Measurements from ENCODE around the gene IL18R1. TPM values are rescaled to one million over a fixed set of nuclear protein-coding genes. Genes with fewer than 3 reads are reported as not detected.

The IL18R1 gene
- total and polyA plus RNA-seq, 4 donors, result 7.5 to 63.5 (median 25.7) TPM

DNA sequence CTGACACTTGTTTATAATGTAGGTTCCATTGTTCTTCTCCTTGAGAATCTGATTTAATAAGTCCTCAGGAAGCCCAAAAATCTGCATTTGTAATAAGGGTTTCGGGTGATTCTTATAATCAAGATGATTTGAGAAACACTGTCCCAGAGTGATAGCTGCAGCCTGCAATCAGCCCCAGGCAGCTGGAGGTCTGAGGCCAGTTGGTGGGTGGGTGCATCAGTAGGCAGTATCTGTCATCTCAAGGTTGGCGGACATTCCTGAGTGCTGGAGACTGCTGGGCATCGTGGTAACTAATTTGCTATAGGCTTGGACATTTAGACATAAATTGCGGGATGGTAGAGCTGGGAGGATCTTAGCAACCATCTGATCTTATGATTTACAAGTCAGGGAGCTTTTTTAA is 64.7 kb downstream of the IL18R1 start:
- H3K4me1 ChIP-seq (ENCODE audit: control insufficient read depth in 5 of 5, insufficient read depth in 5 of 5, low read length in 5 of 5), result no peaks in the 10 kb centered on the region
- ATAC-seq (ENCODE audit: insufficient read depth, low FRiP score), result no peak
- no peak overlapping the region for H3K4me3 ChIP-seq
- 87 to 96% methylated on average over 4 of the region's 4 CpGs for WGBS, 2 donors
- H3K9me3 ChIP-seq (ENCODE audit: control insufficient read depth in 4 of 4, insufficient read depth in 3 of 4, low read length in 3 of 4), result no peaks in the 10 kb centered on the region
- H3K27ac ChIP-seq (ENCODE audit: low read depth in 1 of 2, low read length in 1 of 2), result no peak overlapping the region
- DNase-seq, result no peak
- no peaks in the 10 kb centered on the region for H3K27me3 ChIP-seq (ENCODE audit: control insufficient read depth in 3 of 3, insufficient read depth in 3 of 3, low read length in 2 of 3)
- H3K9ac ChIP-seq (ENCODE audit: insufficient read depth in 1 of 2, low read length in 2 of 2), result no peak overlapping the region
- TF ChIP-seq, protein P1, sequence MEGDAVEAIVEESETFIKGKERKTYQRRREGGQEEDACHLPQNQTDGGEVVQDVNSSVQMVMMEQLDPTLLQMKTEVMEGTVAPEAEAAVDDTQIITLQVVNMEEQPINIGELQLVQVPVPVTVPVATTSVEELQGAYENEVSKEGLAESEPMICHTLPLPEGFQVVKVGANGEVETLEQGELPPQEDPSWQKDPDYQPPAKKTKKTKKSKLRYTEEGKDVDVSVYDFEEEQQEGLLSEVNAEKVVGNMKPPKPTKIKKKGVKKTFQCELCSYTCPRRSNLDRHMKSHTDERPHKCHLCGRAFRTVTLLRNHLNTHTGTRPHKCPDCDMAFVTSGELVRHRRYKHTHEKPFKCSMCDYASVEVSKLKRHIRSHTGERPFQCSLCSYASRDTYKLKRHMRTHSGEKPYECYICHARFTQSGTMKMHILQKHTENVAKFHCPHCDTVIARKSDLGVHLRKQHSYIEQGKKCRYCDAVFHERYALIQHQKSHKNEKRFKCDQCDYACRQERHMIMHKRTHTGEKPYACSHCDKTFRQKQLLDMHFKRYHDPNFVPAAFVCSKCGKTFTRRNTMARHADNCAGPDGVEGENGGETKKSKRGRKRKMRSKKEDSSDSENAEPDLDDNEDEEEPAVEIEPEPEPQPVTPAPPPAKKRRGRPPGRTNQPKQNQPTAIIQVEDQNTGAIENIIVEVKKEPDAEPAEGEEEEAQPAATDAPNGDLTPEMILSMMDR (IDR thresholded peaks at IDR 0.05; ENCODE audit: control extremely low read depth, extremely low read depth), result no peak
- H3K36me3 ChIP-seq (ENCODE audit: control insufficient read depth in 4 of 4, insufficient read depth in 4 of 4, low read length in 4 of 4), result no peaks in the 10 kb centered on the region

DNA sequence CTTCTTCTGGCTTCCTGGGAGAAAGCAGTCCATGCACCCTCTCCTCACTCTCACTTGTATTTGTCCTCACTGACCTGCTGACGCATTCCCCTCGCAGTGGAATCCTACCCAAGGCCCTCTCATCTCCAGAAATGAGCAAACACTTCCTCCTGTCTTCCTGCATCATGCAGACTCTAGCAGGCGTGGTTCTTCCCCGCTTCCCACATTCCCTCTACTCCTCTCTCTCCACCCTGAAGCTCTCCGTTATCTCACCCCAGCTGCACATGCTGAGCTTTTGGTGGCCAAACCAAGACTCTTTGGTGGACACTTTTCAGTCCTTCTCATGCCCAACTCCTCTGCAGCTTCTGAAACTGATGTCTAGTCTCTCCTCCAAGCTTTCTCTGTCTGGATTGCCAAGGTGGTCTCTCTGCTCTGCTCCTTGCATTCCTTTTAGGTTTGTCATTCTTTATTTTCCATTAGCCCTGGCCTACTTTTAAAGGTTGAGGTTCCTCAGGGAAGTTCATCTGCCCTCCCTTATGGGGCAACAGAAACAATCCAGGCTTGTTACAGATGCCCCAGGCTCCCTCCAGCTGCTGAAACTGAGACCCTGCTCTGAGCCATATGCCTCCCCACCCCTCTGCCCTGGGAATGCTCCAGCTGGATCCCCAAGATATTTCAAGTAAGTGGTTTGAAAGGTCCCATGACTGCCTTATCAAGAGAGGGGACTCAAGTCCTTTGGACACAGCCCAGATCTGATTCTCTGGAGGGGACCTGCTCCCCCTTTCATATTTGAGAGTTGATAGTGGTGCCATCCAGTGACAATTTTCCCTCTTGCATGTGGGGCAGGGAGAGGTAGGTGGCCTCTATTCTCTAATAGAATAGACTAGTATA is 66.5 kb downstream of the IL18R1 start:
- ATAC-seq (ENCODE audit: insufficient read depth, low FRiP score) (no peak), DNase-seq (no peak)
- Histone ChIP-seq H3K4me1 (ENCODE audit: control insufficient read depth in 5 of 5, insufficient read depth in 5 of 5, low read length in 5 of 5) (no peaks in the 10 kb centered on the region), H3K9me3 (ENCODE audit: control insufficient read depth in 4 of 4, insufficient read depth in 3 of 4, low read length in 3 of 4) (no peaks in the 10 kb centered on the region), H3K9ac (ENCODE audit: insufficient read depth in 1 of 2, low read length in 2 of 2) (no peak overlapping the region), H3K27me3 (ENCODE audit: control insufficient read depth in 3 of 3, insufficient read depth in 3 of 3, low read length in 2 of 3) (no peaks in the 10 kb centered on the region), H3K27ac (ENCODE audit: low read depth in 1 of 2, low read length in 1 of 2) (no peak overlapping the region), H3K4me3 (no peak overlapping the region), H3K36me3 (ENCODE audit: control insufficient read depth in 4 of 4, insufficient read depth in 4 of 4, low read length in 4 of 4) (no peaks in the 10 kb centered on the region)
- TF ChIP-seq, protein P1 (IDR thresholded peaks at IDR 0.05; ENCODE audit: control extremely low read depth, extremely low read depth), result no peak
- 58 to 70% methylated on average over 5 of the region's 5 CpGs for WGBS, 2 donors

DNA sequence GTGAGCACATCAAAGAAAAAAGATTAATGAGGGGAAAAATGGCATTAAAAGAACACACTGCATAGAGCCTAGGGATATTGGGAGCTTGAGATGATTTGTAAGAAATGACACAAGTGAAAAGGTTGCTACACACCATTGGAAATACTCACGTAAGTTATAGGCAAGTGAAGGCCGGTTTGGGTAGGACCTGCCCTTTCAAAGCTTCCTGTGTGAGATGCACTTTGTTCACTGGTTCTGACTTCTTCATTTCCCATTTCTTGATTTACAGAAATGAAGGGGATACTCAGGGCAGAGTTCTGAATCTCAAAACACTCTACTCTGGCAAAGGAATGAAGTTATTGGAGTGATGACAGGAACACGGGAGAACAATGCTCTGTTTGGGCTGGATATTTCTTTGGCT is 67.3 kb downstream of the IL18R1 start, which contains the start of gene IL18RAP:
Gene IL18RAP (plus strand): TSS at position 251 of the 400 bp plus-strand sequence. CDS start 118 bp downstream, at position 369.
- TF ChIP-seq, protein P1 (IDR thresholded peaks at IDR 0.05; ENCODE audit: control extremely low read depth, extremely low read depth), result no peak
- Histone ChIP-seq H3K4me3 (no peak within 1 kb of the TSS), H3K36me3 (ENCODE audit: control insufficient read depth in 4 of 4, insufficient read depth in 4 of 4, low read length in 4 of 4) (no peaks in the 10 kb centered on the region), H3K9ac (ENCODE audit: insufficient read depth in 1 of 2, low read length in 2 of 2) (no peak within 1 kb of the TSS), H3K27me3 (ENCODE audit: control insufficient read depth in 3 of 3, insufficient read depth in 3 of 3, low read length in 2 of 3) (no peaks in the 10 kb centered on the region), H3K27ac (ENCODE audit: low read depth in 1 of 2, low read length in 1 of 2) (no peak within 1 kb of the TSS), H3K4me1 (ENCODE audit: control insufficient read depth in 5 of 5, insufficient read depth in 5 of 5, low read length in 5 of 5) (no peaks in the 10 kb centered on the region), H3K9me3 (ENCODE audit: control insufficient read depth in 4 of 4, insufficient read depth in 3 of 4, low read length in 3 of 4) (no peaks in the 10 kb centered on the region)
- DNase-seq (no peak), ATAC-seq (ENCODE audit: insufficient read depth, low FRiP score) (no peak)
- WGBS, 2 donors, result 45 to 60% methylated on average over 3 of the region's 3 CpGs

Measured in lung (tissue), 12 donors.